SH-SY5Y (cell line): ENCODE results near the gene UTY.

Experiments used
- GATA2 ChIP-seq: IDR thresholded peaks from 2 replicates; pipeline ENCODE4 v1.6.1; 2011; ENCODE audit warnings: mild to moderate bottlenecking, low read depth, low read length
- GATA3 ChIP-seq: IDR thresholded peaks from 2 replicates; pipeline ENCODE4 v1.6.1; 2011; ENCODE audit warnings: low read depth, mild to moderate bottlenecking, low read length, moderate library complexity

DNA sequence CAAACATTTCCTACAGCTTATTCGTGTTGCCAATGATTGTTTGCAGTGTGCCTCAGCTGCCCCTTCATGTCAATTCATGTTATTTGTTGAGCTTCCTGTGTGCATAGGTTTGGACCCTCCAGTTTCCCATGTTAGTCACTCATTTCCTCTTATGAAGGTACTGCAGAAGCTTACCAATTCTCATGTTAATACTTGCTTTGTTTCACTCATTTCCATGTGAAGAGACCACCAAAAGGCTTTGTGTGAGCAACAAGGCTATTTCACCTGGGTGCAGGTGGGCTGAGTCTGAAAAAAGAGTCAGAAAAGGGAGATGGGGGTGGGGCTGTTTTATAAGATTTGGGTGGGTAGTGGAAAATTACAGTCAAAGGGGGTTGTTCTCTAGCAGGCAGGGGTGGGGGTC, 274.6 kb downstream of the UTY start:
- TF ChIP-seq GATA3, result no peak
- no peak for TF ChIP-seq GATA2
